Astrocyte (in vitro differentiated cells and primary cell): ENCODE data around the gene TMEM259.

Experiments
- CTCF ChIP-seq: IDR thresholded peaks from 2 replicates; pipeline ENCODE4 v1.5.1; 2011; ENCODE audit warnings: low read depth, mild to moderate bottlenecking, inconsistent platforms, low read length, moderate library complexity; ENCODE audit not compliant: insufficient read depth
- EZH2 ChIP-seq: IDR thresholded peaks from 2 replicates; pipeline ENCODE4 v1.6.1; 2012; ENCODE audit warnings: mild to moderate bottlenecking, low read length, inconsistent platforms; ENCODE audit not compliant: insufficient read depth

- TF ChIP-seq CTCF (no peak), EZH2 (no peak)
Measured at GRCh38 chr19:1004204-1004802, 16.6 kb downstream of the TMEM259 start.
